Measurements from ENCODE around the gene FAM83F.

Gene FAM83F

GRCh38 chr22:40056154-40056553 lies 61.4 kb downstream of the FAM83F start:
- no peak overlapping the region for H3K9ac ChIP-seq (ENCODE audit: insufficient read length)

GRCh38 chr22:40056559-40056958 lies 61.8 kb downstream of the FAM83F start:
- Histone ChIP-seq H3K27ac (no peak overlapping the region), H3K9ac (ENCODE audit: insufficient read length) (no peak overlapping the region), H3K9me3 (ENCODE audit: low read depth, low read length) (no peaks in the 10 kb centered on the region), H3K4me3 (no peak overlapping the region), H3K36me3 (ENCODE audit: insufficient read depth, low read length) (no peaks in the 10 kb centered on the region)
- no peak for DNase-seq (ENCODE audit: low read depth, low spot score)
- TF ChIP-seq FOXP2 (optimal IDR thresholded peaks at IDR 0.05; ENCODE audit: control extremely low read depth, extremely low read length, insufficient read depth) (no peak), POLR2AphosphoS5 (IDR thresholded peaks at IDR 0.05; ENCODE audit: borderline replicate concordance, low read depth, low read length) (no peak), EZH2 (IDR thresholded peaks at IDR 0.05) (no peak)

More at GRCh38 chr22:40056154-40056553, 61.4 kb downstream of the FAM83F start:
- Histone ChIP-seq H3K36me3 (ENCODE audit: insufficient read depth, low read length) (no peaks in the 10 kb centered on the region), H3K27ac (no peak overlapping the region), H3K9me3 (ENCODE audit: low read depth, low read length) (no peaks in the 10 kb centered on the region), H3K4me3 (no peak overlapping the region)
- TF ChIP-seq POLR2AphosphoS5 (IDR thresholded peaks at IDR 0.05; ENCODE audit: borderline replicate concordance, low read depth, low read length) (no peak), EZH2 (IDR thresholded peaks at IDR 0.05) (no peak), FOXP2 (optimal IDR thresholded peaks at IDR 0.05; ENCODE audit: control extremely low read depth, extremely low read length, insufficient read depth) (no peak)
- DNase-seq (ENCODE audit: low read depth, low spot score): no peak

- H3K9ac ChIP-seq (ENCODE audit: insufficient read length): no peak overlapping the region
- H3K4me3 ChIP-seq: no peak overlapping the region
- no peaks in the 10 kb centered on the region for H3K36me3 ChIP-seq (ENCODE audit: insufficient read depth, low read length)
- H3K9me3 ChIP-seq (ENCODE audit: low read depth, low read length): no peaks in the 10 kb centered on the region
- no peak overlapping the region for H3K27ac ChIP-seq
- DNase-seq (ENCODE audit: low read depth, low spot score): no peak
- no peak for TF ChIP-seq FOXP2 (optimal IDR thresholded peaks at IDR 0.05; ENCODE audit: control extremely low read depth, extremely low read length, insufficient read depth)
- no peak for TF ChIP-seq POLR2AphosphoS5 (IDR thresholded peaks at IDR 0.05; ENCODE audit: borderline replicate concordance, low read depth, low read length)
- TF ChIP-seq EZH2 (IDR thresholded peaks at IDR 0.05): no peak
Observed at GRCh38 chr22:40057652-40058051, 62.9 kb downstream of the FAM83F start.

- no peaks in the 10 kb centered on the region for H3K9me3 ChIP-seq (ENCODE audit: low read depth, low read length)
- H3K4me3 ChIP-seq: no peak overlapping the region
- H3K27ac ChIP-seq: no peak overlapping the region
- TF ChIP-seq POLR2AphosphoS5 (IDR thresholded peaks at IDR 0.05; ENCODE audit: borderline replicate concordance, low read depth, low read length) (no peak), FOXP2 (optimal IDR thresholded peaks at IDR 0.05; ENCODE audit: control extremely low read depth, extremely low read length, insufficient read depth) (no peak), EZH2 (IDR thresholded peaks at IDR 0.05) (no peak)
- H3K9ac ChIP-seq (ENCODE audit: insufficient read length): no peak overlapping the region
- DNase-seq (ENCODE audit: low read depth, low spot score): no peak
- H3K36me3 ChIP-seq (ENCODE audit: insufficient read depth, low read length): no peaks in the 10 kb centered on the region
Observed at GRCh38 chr22:40058265-40058664, 63.5 kb downstream of the FAM83F start.

GRCh38 chr22:40065981-40066380 lies 71.2 kb downstream of the FAM83F start:
- Histone ChIP-seq H3K9me3 (ENCODE audit: low read depth, low read length) (no peaks in the 10 kb centered on the region), H3K4me3 (no peak overlapping the region), H3K27ac (no peak overlapping the region), H3K9ac (ENCODE audit: insufficient read length) (no peak overlapping the region), H3K36me3 (ENCODE audit: insufficient read depth, low read length) (no peaks in the 10 kb centered on the region)
- no peak for DNase-seq (ENCODE audit: low read depth, low spot score)
- no peak for TF ChIP-seq POLR2AphosphoS5 (IDR thresholded peaks at IDR 0.05; ENCODE audit: borderline replicate concordance, low read depth, low read length)
- no peak for TF ChIP-seq FOXP2 (optimal IDR thresholded peaks at IDR 0.05; ENCODE audit: control extremely low read depth, extremely low read length, insufficient read depth)
- TF ChIP-seq EZH2 (IDR thresholded peaks at IDR 0.05): no peak

- no peak for TF ChIP-seq FOXP2 (optimal IDR thresholded peaks at IDR 0.05; ENCODE audit: control extremely low read depth, extremely low read length, insufficient read depth)
- no peak for TF ChIP-seq EZH2 (IDR thresholded peaks at IDR 0.05)
- no peak for TF ChIP-seq POLR2AphosphoS5 (IDR thresholded peaks at IDR 0.05; ENCODE audit: borderline replicate concordance, low read depth, low read length)
- Histone ChIP-seq H3K9ac (ENCODE audit: insufficient read length) (no peak overlapping the region), H3K27ac (no peak overlapping the region), H3K9me3 (ENCODE audit: low read depth, low read length) (no peaks in the 10 kb centered on the region), H3K36me3 (ENCODE audit: insufficient read depth, low read length) (no peaks in the 10 kb centered on the region), H3K4me3 (no peak overlapping the region)
- no peak for DNase-seq (ENCODE audit: low read depth, low spot score)
Observed at GRCh38 chr22:40067639-40068038, 72.9 kb downstream of the FAM83F start.

GRCh38 chr22:40070701-40071100 lies 75.9 kb downstream of the FAM83F start:
- Histone ChIP-seq H3K9ac (ENCODE audit: insufficient read length) (no peak overlapping the region), H3K4me3 (no peak overlapping the region), H3K9me3 (ENCODE audit: low read depth, low read length) (no peaks in the 10 kb centered on the region), H3K27ac (no peak overlapping the region), H3K36me3 (ENCODE audit: insufficient read depth, low read length) (no peaks in the 10 kb centered on the region)
- TF ChIP-seq EZH2 (IDR thresholded peaks at IDR 0.05) (no peak), FOXP2 (optimal IDR thresholded peaks at IDR 0.05; ENCODE audit: control extremely low read depth, extremely low read length, insufficient read depth) (no peak), POLR2AphosphoS5 (IDR thresholded peaks at IDR 0.05; ENCODE audit: borderline replicate concordance, low read depth, low read length) (no peak)
- no peak for DNase-seq (ENCODE audit: low read depth, low spot score)

GRCh38 chr22:40071720-40072119 lies 77.0 kb downstream of the FAM83F start:
- Histone ChIP-seq H3K4me3 (no peak overlapping the region), H3K9me3 (ENCODE audit: low read depth, low read length) (no peaks in the 10 kb centered on the region), H3K36me3 (ENCODE audit: insufficient read depth, low read length) (no peaks in the 10 kb centered on the region), H3K27ac (no peak overlapping the region), H3K9ac (ENCODE audit: insufficient read length) (no peak overlapping the region)
- DNase-seq (ENCODE audit: low read depth, low spot score): no peak
- no peak for TF ChIP-seq EZH2 (IDR thresholded peaks at IDR 0.05)
- TF ChIP-seq POLR2AphosphoS5 (IDR thresholded peaks at IDR 0.05; ENCODE audit: borderline replicate concordance, low read depth, low read length): no peak
- no peak for TF ChIP-seq FOXP2 (optimal IDR thresholded peaks at IDR 0.05; ENCODE audit: control extremely low read depth, extremely low read length, insufficient read depth)

All from SK-N-MC (cell line).